SH-SY5Y (cell line): ENCODE results near the gene HIVEP1.

Experiments used
- GATA2 ChIP-seq: IDR thresholded peaks from 2 replicates; pipeline ENCODE4 v1.6.1; 2011; ENCODE audit warnings: mild to moderate bottlenecking, low read depth, low read length
- GATA3 ChIP-seq: IDR thresholded peaks from 2 replicates; pipeline ENCODE4 v1.6.1; 2011; ENCODE audit warnings: low read depth, mild to moderate bottlenecking, low read length, moderate library complexity

- no peak for TF ChIP-seq GATA3
- no peak for TF ChIP-seq GATA2
Observed at GRCh38 chr6:12009876-12010634, 2.1 kb upstream of the HIVEP1 start.
